Measurements from ENCODE around the gene PHACTR2.

PHACTR2 gene

DNA sequence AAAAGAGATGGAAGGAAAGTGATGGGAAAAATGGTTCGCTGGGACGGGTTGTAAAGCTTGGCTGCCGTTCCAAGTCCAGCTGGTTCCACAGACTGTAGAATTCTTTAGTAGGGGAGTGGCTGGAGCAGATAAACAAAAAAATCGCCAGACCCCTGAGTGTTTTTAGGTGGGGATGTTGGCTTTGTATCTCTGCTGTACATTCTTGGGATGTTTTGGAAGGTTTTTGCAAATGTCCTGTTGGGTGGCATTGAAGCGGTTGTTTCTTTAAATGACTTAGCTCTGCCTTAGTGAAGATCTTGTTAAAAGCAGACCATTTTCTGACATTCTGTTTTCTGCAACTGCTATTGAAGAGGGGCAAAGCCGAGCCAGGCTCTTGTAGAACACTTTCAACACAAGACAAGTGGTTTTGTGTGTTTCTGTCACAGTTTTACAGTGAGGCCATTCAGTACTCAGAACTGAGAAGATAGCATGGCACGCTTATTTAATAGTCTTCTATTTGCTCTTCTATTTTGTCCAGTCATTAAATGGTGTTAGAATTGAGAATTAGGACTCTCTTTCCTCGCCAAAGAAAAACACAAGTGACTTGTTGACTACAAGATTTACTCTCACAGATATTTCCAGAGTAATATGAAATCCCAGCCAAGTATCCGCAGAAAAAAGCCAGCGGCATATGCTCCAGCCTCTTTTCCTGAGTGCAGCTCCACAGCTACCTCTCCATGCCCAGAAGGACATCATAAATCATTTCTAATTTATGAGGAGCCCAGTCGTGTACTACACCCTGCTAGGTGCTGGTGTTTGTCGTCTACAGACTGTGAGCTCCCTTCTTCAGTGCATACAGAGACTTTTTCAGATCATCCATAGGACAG lies 65.8 kb downstream of the PHACTR2 start:
- no peak for DNase-seq

DNA sequence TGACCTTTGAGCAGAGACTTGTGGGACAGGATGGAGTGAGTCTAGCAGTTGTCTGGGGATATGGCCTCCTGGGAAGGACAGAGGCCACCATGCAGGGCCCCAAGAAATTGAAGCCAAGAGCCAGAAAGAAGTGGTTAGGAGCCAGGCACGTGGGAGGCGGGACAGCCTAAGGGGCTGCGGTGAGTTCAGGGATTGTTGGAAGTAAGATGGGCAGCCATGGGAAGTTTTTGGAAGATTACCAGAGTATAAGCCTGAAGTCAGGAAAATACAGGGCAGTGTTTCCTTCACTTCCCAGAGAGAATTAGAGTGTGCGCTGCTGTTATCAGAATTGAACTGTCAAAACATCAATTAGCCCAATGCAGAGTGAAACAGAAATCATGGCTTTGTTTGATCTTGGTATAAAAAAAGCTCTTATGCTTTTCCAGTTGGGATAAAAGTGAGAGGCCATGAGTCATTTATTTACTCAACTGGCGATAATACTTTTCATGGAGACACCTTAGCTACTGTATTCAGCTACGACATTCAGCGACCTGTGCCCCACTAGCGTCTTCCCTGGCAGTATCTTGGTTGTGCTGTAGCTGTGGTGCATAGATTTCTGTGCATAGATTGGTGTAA lies 66.9 kb downstream of the PHACTR2 start:
- DNase-seq = no peak

DNA sequence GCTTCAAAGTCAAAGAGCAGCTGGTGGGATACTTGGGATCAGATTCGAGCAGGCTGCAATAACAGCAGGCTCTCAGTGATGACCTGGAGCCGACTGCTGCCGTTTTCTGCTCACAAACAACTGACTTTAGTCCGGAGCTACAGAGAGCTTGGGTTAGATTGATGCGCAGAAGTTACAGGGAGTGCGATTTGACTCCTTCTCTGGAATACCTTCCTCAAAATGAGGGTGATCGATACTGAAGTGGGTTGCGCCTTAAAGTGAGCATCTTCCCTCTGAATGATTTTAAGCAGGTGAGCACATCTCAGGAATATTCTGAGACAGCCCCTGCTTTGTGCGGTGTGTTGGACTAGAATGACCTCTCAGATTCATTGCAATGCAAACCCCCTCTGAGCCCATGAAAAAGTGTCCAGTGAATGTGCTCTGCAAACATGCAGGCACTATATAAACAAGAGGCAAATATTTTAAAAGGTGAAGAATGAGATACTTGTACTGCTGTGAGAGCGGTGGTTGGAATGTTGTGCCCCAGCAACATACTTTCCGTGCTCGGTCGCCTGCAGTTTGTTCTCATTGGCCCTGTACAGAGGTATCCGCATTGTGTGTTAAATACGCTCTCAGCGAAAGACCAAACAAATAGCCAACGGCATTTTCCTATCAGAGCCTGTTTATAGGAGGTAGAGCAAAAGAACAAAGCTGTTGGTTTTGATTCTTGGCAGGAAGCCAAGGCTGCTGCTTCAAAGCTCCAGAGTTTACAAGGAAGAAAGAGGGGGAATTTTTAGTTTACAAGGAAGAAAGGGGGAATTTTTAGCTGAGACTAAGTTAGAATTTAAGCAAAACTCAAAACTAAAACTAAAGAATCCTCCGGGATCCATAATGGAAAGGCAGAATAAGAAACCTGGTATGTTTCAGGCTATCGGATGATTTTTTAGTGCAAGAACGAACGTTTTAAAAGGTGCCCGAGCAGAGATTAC lies 67.7 kb downstream of the PHACTR2 start:
- no peak for DNase-seq

DNA sequence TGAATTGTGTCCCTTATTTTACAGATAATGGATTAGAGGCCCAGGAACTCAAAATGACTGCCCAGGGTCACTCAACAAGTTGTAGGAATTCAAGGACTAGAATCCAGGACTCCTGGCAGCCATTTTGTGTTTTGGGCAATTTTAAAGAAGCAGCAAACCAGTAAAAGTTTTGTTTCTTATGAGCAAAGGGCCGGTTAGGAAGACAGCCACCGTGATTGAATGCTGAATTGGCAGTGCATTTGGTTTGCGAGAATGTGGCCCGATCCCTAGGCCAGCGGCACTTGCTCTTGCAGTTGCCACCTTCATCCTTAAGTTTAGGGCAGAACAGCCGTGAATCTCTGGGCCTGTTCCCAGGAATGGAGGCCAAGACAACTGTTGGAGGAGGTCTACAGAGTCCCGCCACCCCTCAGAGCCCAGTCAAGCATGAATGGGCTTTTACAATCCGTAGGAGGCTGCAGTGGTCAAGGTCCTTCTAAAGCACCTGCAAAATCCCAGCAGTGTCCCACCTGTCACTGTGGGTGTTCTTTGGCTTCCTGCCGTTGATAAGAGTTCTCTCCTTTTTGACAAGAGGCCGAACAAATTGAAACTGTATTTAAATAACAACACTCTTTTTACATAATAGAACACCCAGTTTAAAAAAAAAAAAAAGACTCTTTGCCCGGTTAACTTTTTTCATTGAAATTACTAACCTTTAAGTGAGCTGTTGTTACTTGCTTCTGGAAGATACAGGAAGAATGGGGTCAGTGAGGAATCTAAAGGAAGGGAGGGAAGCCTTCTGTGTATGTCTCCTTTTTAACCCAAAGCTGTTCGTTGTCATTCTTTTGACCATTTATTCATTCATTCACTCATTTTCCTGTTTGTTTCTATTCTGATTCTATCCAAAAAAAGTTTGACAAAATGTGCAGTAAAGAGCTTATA lies 68.7 kb downstream of the PHACTR2 start:
- DNase-seq = no peak

DNA sequence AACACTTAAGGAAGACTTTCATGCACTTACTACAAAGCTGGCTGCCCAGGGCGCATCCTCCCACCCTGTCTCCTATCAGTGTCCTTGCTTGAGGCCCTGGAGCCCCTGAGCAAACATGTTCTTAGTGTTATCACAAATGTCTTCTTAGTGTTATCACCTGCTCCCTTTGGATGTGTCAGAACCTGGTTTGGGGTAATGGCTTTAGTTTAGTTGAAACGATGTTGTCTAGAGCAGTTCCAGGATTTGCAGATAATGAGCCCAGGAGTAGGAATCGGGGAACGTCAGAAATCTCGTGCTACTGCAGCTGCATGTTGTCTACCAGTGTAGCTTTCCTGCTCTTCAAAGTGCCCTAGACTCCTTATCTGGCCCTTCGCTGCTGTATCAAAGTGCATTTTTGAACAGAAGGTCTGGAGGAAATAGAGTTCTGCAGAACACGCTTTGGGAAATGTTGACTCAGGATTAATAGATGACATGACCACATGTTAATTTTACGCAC lies 69.6 kb downstream of the PHACTR2 start:
- DNase-seq = no peak

DNA sequence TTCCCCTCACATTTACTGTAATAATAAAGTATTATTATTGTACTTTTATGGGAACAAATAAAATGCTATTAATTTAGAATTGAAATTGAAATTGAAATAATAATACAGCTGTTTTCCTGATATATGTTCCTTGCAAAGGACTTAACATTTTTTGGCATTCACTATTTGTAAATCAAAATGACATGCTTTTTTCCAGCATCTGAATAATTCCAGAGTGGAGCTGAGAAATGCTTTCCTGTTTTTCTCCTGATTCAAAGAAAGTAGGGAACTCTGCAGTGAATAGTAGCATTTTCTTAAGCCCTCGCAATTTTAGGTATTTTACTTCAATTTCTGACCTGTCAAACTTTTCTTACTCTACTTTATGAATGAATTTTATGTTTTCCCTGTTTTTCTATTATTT lies 72.1 kb downstream of the PHACTR2 start:
- DNase-seq = no peak

DNA sequence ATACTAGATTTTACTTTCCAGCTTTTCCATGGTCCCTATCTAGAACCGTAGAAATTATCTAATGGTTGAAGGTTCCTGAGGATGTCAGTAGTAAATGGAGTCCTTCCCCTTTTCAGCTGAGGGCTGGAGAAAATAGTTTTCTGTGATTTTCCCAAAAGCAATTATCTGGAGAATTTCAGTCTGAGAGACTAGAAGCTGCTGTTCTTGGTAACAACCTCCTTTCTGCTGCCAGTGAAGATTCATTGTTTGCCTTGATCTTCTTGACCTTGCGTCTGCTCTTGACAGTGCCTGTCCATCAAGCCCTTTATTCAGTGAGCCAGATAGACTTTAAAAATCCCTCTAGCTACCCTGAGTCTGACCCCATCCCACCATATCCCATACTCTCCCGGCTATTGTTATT lies 73.1 kb downstream of the PHACTR2 start:
- no peak for DNase-seq

DNA sequence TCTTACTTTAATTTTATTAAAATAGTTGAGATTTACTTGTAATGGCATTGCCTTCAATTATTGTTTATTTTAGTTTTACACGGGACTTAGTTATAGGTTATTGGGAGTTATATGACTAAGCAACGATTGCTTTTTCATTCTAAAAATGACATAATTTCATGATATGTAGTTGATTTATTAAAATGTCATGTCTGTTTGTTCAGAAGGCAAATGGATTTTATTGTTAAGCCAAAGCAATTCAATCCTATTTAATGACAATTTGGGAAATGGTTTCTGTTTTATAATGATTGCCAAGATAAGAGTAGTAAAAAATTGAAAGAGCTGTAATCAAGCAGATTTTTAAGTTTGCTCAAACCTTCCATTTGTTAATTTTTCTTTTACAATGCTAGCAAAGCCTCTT lies 74.7 kb downstream of the PHACTR2 start:
- DNase-seq = no peak

DNA sequence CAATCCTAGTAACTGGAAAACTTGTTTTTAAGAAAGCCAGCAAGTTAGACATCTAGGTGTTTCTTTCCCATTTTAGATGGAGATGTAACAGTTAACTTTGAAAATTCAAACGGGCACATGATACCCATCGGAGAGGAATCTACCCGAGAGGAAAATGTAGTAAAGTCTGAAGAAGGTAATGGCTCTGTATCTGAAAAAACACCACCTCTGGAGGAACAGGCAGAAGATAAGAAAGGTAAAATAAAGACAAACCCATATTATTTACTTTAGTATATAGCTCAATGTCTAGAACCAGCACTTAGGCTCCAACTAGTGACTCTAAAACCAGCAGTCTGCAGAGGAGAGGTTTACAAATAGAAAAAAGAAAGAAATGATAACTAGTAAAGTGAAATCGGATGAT lies 75.9 kb downstream of the PHACTR2 start:
- no peak for DNase-seq

DNA sequence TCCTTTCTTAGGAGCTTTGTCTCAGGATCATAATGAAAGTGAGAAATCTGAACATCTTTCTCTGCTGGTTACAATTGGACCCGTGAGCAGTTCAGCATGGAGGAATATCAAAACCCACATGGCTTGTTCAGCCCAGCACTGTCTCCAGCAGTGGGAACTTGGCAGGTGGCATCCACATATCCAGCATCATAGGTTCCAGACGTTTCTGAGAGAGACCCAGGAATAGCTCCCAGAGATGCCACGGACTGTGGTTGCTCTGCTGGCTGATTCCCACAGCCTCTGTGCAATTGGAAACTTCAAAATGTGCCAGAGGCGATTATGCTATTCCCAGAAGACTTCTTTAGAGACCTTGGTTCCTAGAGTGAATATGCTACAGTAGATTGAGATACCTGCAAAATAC lies 76.4 kb downstream of the PHACTR2 start:
- no peak for DNase-seq

DNA sequence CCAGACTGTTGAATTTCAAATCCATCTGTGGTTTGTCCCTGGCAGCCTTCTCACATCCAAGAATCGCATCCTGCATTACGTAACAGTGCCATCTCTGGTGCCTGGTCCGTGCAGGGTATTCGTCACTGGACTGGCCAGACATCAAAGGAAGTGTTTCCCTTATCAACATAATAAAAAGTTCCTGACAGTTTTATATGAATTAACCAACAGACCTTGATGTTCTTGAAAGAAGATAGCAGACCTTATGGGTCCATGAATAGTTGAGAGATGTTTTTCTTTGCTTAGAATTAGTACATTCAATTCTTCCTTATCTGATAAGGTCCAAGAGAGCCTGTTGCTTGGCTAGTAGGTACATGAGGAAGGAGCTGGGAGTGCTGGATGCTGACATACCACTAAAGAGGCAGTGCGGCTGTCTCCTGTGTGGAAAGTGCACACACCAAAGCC lies 77.6 kb downstream of the PHACTR2 start:
- no peak for DNase-seq

DNA sequence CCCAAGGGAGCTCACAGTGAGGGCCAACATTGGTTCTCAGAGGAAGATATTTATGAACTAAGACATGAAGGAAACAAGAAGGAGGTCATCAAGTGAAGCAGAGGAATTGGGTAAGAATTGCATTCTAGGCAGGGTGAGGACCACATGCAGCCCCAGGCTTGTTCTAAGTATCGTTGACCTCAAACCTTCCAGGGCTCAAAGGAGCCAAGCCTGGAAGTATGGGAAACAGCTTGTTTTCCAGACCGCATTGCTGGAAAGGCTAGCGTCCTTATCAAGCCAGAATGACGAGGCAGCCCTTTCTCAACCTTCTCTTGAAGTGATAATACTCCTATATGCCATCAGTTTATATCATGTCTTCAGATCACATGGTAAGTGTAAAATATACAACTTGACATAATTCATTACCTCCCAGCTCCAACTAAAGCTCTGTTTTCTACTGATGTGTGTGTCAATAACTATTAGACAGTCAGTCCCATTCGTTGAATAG lies 79.6 kb downstream of the PHACTR2 start:
- no peak for DNase-seq

DNA sequence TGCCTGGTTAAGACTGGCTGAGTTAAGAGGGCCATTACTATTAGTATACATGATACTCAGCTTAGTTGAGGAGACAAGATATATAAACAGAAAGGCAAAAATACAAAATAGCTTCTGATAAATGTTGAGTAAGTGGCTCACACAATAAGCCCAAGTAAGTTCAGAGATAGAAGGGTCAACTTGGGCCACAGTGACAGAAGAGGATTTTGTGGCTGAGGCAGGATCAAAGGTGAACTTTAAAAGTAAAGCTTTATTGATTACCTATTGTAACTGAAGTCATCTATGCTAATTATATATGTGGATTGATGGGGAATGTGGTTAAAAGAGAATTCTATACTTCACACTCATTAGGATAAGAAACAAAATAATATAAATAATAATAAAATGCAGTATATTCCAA lies 80.8 kb downstream of the PHACTR2 start:
- no peak for DNase-seq

DNA sequence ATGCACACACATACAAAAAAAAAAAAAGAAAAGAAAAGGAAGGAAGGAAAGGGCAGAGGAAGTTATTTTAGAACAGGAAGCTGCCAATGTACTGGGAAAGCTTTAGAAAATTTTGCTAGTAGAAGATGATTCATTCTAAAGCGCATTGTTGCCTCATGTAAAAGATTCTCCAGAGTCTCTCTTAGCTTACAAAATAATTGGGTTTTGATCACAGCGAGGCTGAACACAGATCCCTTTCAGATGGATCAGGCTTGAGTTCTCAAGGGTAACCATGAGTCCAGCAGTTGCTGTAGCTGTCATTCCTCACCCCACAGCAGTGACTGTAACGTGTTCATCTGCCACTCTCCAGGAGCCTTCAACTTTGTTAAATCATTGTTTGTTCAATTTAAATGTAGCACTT lies 81.9 kb downstream of the PHACTR2 start:
- no peak for DNase-seq

DNA sequence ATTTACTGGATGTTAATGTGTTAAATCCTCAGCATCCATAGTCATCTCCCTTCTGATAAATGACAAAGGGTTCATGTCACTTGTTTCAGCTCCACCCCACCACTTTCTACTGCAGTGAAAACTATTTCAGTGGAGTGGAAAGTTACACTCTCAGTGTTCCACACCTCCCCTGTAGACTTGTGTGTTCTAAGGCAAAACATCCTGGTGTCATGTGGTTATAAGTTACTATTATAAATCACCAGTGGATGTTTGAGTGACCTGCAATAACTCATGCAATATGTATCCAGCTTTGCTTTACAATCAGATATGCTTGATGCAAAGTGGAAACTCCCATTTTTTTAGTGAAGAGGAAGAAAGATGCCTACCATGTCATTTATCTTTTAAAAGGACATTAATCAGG lies 83.3 kb downstream of the PHACTR2 start:
- DNase-seq = no peak

DNA sequence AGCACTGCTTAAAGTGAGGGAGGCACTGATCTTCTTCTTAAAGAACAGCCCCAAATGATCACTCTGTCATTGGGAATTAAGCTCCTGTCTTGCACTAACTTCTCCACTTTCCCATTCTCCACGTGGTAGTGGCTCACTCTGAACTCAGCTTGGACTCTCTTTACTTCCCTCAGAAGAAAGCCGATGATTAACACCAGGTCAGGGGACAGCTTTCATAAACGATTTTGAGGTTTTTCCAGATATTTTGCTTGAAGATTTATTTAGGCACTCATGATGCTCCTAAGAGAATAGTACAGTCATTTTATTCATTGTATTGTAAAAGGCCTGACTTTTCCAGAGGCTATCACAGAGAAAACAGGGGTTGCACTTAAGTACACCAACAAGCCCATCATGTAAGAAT lies 84.4 kb downstream of the PHACTR2 start:
- DNase-seq = no peak

DNA sequence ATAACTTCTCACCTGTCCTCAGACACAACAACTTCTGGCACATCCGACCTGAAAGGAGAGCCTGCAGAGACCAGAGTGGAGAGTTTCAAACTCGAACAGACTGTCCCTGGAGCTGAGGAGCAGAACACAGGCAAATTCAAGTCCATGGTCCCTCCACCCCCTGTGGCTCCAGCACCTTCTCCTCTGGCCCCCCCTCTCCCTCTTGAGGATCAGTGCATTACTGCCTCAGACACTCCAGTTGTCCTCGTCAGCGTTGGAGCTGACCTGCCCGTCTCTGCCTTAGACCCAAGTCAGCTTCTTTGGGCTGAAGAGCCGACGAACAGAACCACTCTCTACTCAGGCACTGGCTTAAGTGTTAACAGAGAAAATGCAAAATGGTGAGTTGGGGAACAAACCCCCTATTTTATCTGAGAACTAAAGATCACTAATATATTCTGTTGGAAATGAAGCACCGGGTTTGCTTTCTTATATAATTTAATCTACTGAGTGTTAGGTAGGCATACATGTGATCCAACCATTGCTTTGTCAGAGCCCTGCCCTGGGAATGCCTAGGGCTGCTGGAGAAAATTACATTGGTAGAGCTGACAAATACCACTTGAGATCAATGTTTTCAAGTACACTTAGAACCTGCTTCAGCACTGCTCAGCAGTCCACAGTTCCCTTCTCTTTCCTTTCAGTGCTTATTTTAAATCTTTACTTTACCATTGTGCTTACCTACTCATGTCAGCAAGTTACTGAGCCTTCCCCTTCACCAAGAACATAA lies 87.8 kb downstream of the PHACTR2 start:
- DNase-seq = no peak

DNA sequence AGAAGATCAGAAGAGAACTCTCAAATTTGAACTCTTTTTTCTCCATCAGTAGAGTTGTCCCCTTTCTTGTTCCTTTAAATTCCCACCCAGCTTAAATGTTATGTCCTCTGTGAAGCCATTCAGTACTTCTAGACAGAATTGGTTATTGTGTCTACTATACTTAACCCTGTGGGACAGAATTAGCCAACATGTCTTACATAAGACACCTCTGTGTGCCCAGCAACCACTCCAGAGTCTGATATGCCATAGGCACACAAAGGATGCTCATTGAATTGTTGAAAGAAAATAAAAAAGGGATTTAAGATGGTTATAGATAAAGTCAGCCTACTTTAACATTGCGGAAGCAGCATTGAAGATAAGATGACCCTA lies 88.4 kb downstream of the PHACTR2 start:
- no peak for DNase-seq

DNA sequence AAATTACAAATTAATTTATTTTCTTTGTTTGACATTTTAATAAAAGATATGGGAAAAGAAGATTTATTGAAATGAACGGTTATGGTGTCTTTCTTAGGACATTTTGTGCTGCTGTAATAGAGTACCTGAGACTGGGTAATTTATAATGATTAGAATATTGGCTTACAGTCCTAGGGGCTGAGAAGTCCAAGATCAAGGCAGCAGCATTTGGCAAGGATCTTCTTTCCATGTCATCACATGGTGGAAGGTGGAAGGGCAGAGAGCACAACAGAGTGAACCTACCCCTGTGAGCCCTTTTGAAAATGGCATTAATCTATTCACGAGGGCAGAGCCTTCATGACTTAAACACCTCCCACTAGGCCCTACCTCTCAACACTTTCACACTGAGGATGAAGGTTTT lies 89.7 kb downstream of the PHACTR2 start:
- no peak for DNase-seq

DNA sequence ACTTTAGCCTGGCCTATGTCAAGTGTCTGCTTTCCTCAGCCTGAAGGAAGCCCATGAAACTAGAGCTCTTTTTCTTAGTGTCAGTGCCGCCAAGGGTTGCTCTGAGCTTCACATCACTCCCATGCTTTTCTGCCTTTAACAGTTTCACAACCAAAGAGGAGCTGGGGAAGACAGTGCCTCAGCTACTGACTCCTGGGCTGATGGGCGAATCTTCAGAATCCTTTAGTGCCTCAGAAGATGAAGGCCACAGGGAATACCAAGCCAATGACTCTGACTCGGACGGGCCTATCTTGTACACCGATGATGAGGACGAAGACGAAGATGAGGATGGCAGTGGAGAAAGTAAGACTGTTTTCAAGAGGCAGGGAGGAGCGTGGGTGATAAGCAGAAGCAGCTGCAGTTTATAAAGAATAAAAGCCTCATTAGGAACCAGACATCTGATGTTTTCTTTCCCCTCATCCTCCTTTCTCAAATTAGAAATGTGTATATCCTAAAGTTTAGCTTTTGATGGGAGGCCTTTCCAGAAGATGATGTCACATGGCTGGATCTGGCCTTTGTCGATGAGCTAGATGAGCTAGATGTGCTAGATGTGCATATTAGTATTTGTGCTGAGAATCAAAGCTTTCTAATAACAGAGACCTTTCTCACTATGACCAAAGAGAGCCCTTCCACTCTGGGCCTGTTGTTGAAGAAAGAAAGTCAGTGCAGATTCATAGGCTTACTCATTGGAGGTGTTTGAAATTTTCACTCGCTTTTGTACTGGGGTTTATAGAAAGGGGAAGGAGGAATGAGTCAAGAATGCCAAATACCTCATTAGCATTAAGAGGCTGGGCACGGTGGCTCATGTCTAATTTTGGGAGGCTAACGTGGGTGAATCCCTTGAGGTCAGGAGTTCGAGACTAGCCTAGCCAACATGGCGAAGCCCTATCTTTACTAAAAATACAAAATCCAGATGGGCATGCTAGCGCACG lies 94.6 kb downstream of the PHACTR2 start:
- no peak for DNase-seq

Data from activated CD4-positive, alpha-beta T cell treated with anti-CD3 and anti-CD28 coated beads, Interleukin-2, amount 50 U/mL, for 1 hour (primary cell).